Adrenal gland (tissue), 12 donors: ENCODE results near the gene SYT2. TPM values are rescaled to one million over a fixed set of nuclear protein-coding genes. Genes with fewer than 3 reads are reported as not detected.
A peak's percentile ranks its signal among the peaks of the same experiment; 100 is the strongest.

Source experiments
- DNase-seq, 7 donors: peaks; one replicate each; pipeline ENCODE4 v3.0.0-alpha.2; 2019 to 2020
- H3K27ac ChIP-seq, 5 donors: fragments of 200-600 bp; sonication (generic) in 4 of 5; 1 replicate in 3 of 5; 2 replicates in 2 of 5; pipeline versions ENCODE4 v1.5.1 to v1.8.0; 2016 to 2020; ENCODE audit warnings: mild to moderate bottlenecking in 1 of 5
- H3K27me3 ChIP-seq: fragments of 200-600 bp; 2 replicates; pipeline ENCODE4 v1.8.0; 2021
- H3K36me3 ChIP-seq, 2 donors: fragments of 200-600 bp; replicated peaks in 1 of 2; 1 replicate in 1 of 2; 2 replicates in 1 of 2; pipeline versions ENCODE4 v1.5.1 to v1.8.0; 2018 to 2022
- H3K4me1 ChIP-seq, 2 donors: fragments of 200-600 bp; replicated peaks in 1 of 2; 1 replicate in 1 of 2; 2 replicates in 1 of 2; pipeline versions ENCODE4 v1.5.1 to v1.8.0; 2018 to 2021
- H3K4me3 ChIP-seq, 4 donors: fragments of 200-600 bp; sonication (generic) in 3 of 4; one replicate each; pipeline ENCODE4 v1.5.1; 2016 to 2018
- H3K9me3 ChIP-seq, 3 donors: fragments of 200-600 bp; sonication (generic) in 1 of 3; replicated peaks in 1 of 3; 1 replicate in 2 of 3; 2 replicates in 1 of 3; pipeline versions ENCODE4 v1.5.1 to v1.8.0; 2016 to 2021
- POLR2A ChIP-seq, 2 donors: fragments of 450-650 bp; IDR thresholded peaks; one replicate each; pipeline ENCODE4 v1.6.1; 2017; ENCODE audit warnings: antibody characterized with exemption in 2 of 2, mild to moderate bottlenecking in 2 of 2, moderate library complexity in 1 of 2
- WGBS, 4 donors: extraction: QIAGEN DNeasy Blood & Tissue Kit in 2 of 4; methylation state at CpG; one replicate each; pipeline versions ENCODE4 v1.1.5 to v1.1.7; 2013 to 2017; 5-methylcytosine and 5-hydroxymethylcytosine counted together
- intact Hi-C, 2 donors: fragments of 100-400 bp; cut with DNase I; formaldehyde crosslinking; loops; one replicate each; pipeline versions ENCODE4 v1.14.1 to v1.15.0; 2022 to 2023
- polyA plus RNA-seq, 3 donors: library from polyadenylated mRNA; stranded (reverse); fragments of 200-250 nt in 2 of 3; fragments of 350-450 nt in 1 of 3; fragmentation: Illumina TruSeq in 1 of 3; extraction: RNeasy Lipid Tissue Mini Kit (QIAGEN cat#74804) in 1 of 3; gene quantifications; one replicate each; pipeline ENCODE4 v1.2.3, GENCODE V29; 2013 to 2014
- total RNA-seq, 9 donors: library from RNA; depleted of rRNA in 4 of 9; stranded (reverse); fragments of >200 nt in 4 of 9; fragments of 120-200 nt in 1 of 9; fragmentation: NEBNext Ultra II Directional in 1 of 9; extraction: Animal tissue kit (Norgen Biotek cat#: 25700) in 1 of 9; gene quantifications; one replicate each; pipeline versions ENCODE4 v1.1.0 to v1.2.4, GENCODE V29; 2013 to 2023
- TF ChIP-seq, protein P1 (sequence below), 6 experiments: fragments of 450-650 bp in 4 of 6; fragments of 200-600 bp in 2 of 6; sonication (generic) in 1 of 6; IDR thresholded peaks; 1 replicate in 5 of 6; 2 replicates in 1 of 6; pipeline versions ENCODE4 v1.5.1 to v1.8.0; 2016 to 2021; ENCODE audit warnings: antibody characterized with exemption in 6 of 6, mild to moderate bottlenecking in 2 of 6, moderate library complexity in 1 of 6
- donor health status: healthy with polysubstance abuse.
- donor health status: Bipolar disorder and iron deficiency.
- donor health status: DM: yes; HTN: yes; CAD: no.
- donor health status: DM: no; HTN: no; CAD: no.
- donor health status: DM: no; HTN: no; CAD: no.
- donor health status: DM: yes; HTN: yes; CAD: no.

Gene SYT2
- total and polyA plus RNA-seq, 12 donors: 0.08 to 3.8 (median 0.44) TPM; not detected in 3

DNA sequence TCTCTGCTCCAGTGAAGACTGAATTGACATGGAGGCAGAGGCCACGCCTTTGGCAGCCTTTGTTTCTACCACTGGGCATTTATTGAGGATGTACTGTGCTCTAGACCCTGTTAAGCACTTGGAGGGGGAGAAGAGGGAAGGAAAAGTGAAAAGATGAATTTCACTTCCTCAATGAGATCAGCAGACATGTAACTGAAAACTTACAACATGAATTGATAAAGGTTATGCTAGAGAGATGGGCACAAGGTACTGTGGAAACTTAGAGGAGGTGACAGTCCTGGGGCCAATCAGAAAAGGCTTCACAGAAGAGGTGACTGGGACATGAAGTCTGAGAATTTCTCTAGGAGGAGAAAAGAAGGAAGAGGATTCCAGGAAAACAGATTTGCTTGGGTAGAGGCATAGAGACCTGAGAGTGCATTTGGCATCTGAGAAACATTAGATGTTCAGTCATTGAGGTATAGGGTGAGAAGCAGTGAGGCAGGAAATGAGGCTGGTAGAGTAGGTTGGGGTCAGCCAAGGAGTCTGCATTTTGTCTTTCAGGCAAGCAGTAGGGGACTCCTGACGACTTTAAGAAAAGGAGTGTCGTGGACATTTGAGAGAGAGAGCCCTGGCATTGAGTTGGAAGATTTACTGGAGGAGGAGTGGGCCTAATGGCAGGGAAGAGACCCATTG, 113.0 kb downstream of the SYT2 start:
- WGBS, 4 donors: 92 to 96% (median 95%) methylated on average over 3 of the region's 3 CpGs

DNA sequence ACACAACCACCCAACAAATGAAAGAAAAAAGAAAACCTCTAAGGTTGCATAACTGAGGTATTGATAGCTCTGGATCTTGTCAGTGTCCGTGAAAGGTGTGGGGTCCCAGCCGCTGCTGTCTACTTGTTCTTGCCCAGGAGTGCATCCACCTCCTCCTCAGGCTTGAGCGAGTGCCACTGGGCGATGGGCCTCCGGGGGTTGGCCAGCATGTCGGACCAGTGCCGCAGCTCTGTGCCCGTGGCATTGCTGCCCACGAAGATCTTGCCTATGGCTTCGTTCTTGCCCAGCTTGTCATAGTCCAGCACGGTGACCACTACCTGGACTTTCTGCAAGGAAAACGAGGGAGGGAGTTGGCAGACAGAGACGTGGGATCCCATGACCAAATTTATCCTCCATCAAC, 113.6 kb downstream of the SYT2 start:
- WGBS, 4 donors: 90 to 99% (median 94%) methylated on average over 13 of the region's 13 CpGs
- Histone ChIP-seq H3K4me1 (peaks cover 0 to 4% of the 10 kb centered on the region in 2 donors), H3K9me3 (no peaks in the 10 kb centered on the region), H3K4me3 (no peak overlapping the region), H3K36me3 (no peaks in the 10 kb centered on the region), H3K27me3 (no peaks in the 10 kb centered on the region), H3K27ac (no peak overlapping the region)
- DNase-seq: peak in 1 of 7 donors; percentile 5
- TF ChIP-seq, protein P1, sequence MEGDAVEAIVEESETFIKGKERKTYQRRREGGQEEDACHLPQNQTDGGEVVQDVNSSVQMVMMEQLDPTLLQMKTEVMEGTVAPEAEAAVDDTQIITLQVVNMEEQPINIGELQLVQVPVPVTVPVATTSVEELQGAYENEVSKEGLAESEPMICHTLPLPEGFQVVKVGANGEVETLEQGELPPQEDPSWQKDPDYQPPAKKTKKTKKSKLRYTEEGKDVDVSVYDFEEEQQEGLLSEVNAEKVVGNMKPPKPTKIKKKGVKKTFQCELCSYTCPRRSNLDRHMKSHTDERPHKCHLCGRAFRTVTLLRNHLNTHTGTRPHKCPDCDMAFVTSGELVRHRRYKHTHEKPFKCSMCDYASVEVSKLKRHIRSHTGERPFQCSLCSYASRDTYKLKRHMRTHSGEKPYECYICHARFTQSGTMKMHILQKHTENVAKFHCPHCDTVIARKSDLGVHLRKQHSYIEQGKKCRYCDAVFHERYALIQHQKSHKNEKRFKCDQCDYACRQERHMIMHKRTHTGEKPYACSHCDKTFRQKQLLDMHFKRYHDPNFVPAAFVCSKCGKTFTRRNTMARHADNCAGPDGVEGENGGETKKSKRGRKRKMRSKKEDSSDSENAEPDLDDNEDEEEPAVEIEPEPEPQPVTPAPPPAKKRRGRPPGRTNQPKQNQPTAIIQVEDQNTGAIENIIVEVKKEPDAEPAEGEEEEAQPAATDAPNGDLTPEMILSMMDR (IDR thresholded peaks at IDR 0.05): no peak
- TF ChIP-seq POLR2A (IDR thresholded peaks at IDR 0.05): no peak
- intact Hi-C loops: no loop called here

More for the DNA sequence above, 113.0 kb downstream of the SYT2 start:
- peaks cover 0 to 4% of the 10 kb centered on the region in 2 donors for H3K4me1 ChIP-seq
- no peaks in the 10 kb centered on the region for H3K36me3 ChIP-seq
- no peak overlapping the region for H3K27ac ChIP-seq
- TF ChIP-seq, protein P1 (IDR thresholded peaks at IDR 0.05): no peak
- TF ChIP-seq POLR2A (IDR thresholded peaks at IDR 0.05): no peak
- no peak for DNase-seq
- intact Hi-C loops: no loop called here
- H3K9me3 ChIP-seq: no peaks in the 10 kb centered on the region
- no peak overlapping the region for H3K4me3 ChIP-seq
- H3K27me3 ChIP-seq: no peaks in the 10 kb centered on the region

DNA sequence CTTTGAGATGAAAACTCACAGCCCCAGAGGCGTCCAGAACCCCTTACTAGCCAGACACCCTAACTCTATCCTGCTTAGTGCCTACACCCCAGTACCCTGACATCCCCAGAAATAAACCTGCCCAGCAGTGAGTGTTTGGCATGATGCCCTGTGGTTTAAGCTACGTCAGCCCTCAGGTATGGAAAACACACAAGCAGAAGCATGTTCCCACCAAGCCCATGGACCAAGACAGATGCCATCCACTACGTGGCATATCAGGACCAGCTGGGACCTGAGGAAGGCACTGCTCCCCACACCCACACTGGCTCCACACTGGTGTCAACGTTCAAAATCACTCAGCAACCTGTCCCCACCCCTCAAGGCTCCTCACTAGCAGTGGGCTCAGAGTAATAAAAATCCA, 116.4 kb downstream of the SYT2 start:
- 80 to 90% (median 88%) methylated on average over 4 of the region's 4 CpGs for WGBS, 4 donors
- H3K9me3 ChIP-seq: no peaks in the 10 kb centered on the region
- TF ChIP-seq, protein P1 (IDR thresholded peaks at IDR 0.05): no peak
- peaks cover 0 to 11% of the 10 kb centered on the region in 2 donors for H3K4me1 ChIP-seq
- H3K27ac ChIP-seq: no peak overlapping the region
- H3K36me3 ChIP-seq: no peaks in the 10 kb centered on the region
- H3K4me3 ChIP-seq: no peak overlapping the region
- H3K27me3 ChIP-seq: no peaks in the 10 kb centered on the region
- no peak for DNase-seq
- intact Hi-C loops: no loop called here

DNA sequence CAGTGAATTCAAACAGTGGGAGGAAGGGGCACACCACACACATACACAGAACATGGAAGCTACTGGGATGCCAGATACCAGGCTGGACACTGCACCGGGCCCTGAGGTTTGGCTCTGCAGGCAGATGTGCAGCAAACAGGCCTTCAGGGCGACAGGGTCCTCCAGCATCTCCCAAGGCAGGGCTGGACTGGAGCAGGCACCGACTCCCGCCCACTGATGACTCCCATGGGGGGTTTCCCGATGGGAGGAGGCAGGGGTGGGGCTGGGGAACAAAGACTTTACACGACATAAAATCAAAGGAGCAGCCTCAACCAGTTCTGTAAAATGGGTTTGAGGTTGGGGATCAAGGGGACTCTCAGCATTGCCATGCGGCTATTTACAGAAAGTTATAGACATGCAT, 118.1 kb downstream of the SYT2 start:
- DNase-seq: no peak
- no peak overlapping the region for H3K27ac ChIP-seq
- no peak overlapping the region for H3K4me3 ChIP-seq
- no peaks in the 10 kb centered on the region for H3K9me3 ChIP-seq
- intact Hi-C loops: no loop called here
- WGBS, 4 donors: 90 to 95% (median 92%) methylated on average over 4 to 7 of the region's 7 CpGs
- TF ChIP-seq POLR2A (IDR thresholded peaks at IDR 0.05): no peak
- TF ChIP-seq, protein P1 (IDR thresholded peaks at IDR 0.05): no peak
- no peaks in the 10 kb centered on the region for H3K27me3 ChIP-seq
- peaks cover 0 to 23% of the 10 kb centered on the region in 2 donors for H3K4me1 ChIP-seq
- no peaks in the 10 kb centered on the region for H3K36me3 ChIP-seq
